ENCODE data around the gene MXRA8. TPM values are rescaled to one million over a fixed set of nuclear protein-coding genes. Genes with fewer than 3 reads are reported as not detected.

MXRA8 gene
- total RNA-seq, 2 donors from 2014 or later, result 23.3 to 48.5 TPM

- ATAC-seq (no peak), DNase-seq (no peak)
- TF ChIP-seq CTCF (IDR thresholded peaks at IDR 0.05), result no peak
- TF ChIP-seq POLR2A (IDR thresholded peaks at IDR 0.05), result no peak
- Histone ChIP-seq H3K27me3 (peaks cover 0 to 32% of the 10 kb centered on the region in 2 donors), H3K36me3 (replicated peaks in 1 of 2; ENCODE audit: insufficient read depth in 1 of 2, low read depth in 2 of 2) (no peaks in the 10 kb centered on the region), H3K27ac (no peak overlapping the region), H3K9me3 (no peaks in the 10 kb centered on the region), H3K4me1 (peaks cover 22% of the 10 kb centered on the region), H3K4me3 (no peak overlapping the region)
- WGBS, 2 donors, result 48 to 51% methylated on average over 2 to 6 of the region's 8 CpGs
- intact Hi-C loops (cut with DNase I), result no loop called here
Measured at GRCh38 chr1:1356166-1356795, 2.1 kb downstream of the MXRA8 start.

GRCh38 chr1:1355416-1355815 lies 2.9 kb downstream of the MXRA8 start:
- 1% methylated on average over 19 of the region's 52 CpGs; no CpG with 5 or more reads in 1 of the 2 donors for WGBS, 2 donors
- Histone ChIP-seq H3K4me3 (no peak overlapping the region), H3K27me3 (peaks cover 0 to 32% of the 10 kb centered on the region in 2 donors), H3K27ac (no peak overlapping the region), H3K4me1 (peaks cover 22% of the 10 kb centered on the region), H3K36me3 (replicated peaks in 1 of 2; ENCODE audit: insufficient read depth in 1 of 2, low read depth in 2 of 2) (no peaks in the 10 kb centered on the region), H3K9me3 (no peaks in the 10 kb centered on the region)
- no peak for TF ChIP-seq CTCF (IDR thresholded peaks at IDR 0.05)
- TF ChIP-seq POLR2A (IDR thresholded peaks at IDR 0.05), result no peak
- intact Hi-C loops (cut with DNase I), result no loop called here
- ATAC-seq, result peak; percentile 30
- DNase-seq, result peak in 2 of 4 donors; percentile 38 to 47

GRCh38 chr1:1354271-1355247 lies 3.8 kb downstream of the MXRA8 start:
- DNase-seq (peak in 1 of 4 donors; percentile 14), ATAC-seq (no peak)
- WGBS, 2 donors, result 8% methylated on average over 89 of the region's 116 CpGs; no CpG with 5 or more reads in 1 of the 2 donors
- peaks cover 22% of the 10 kb centered on the region for H3K4me1 ChIP-seq
- H3K36me3 ChIP-seq (replicated peaks in 1 of 2; ENCODE audit: insufficient read depth in 1 of 2, low read depth in 2 of 2), result no peaks in the 10 kb centered on the region
- TF ChIP-seq POLR2A (IDR thresholded peaks at IDR 0.05) (no peak), CTCF (IDR thresholded peaks at IDR 0.05) (no peak)
- H3K4me3 ChIP-seq, result no peak overlapping the region
- H3K27ac ChIP-seq, result no peak overlapping the region
- H3K27me3 ChIP-seq, result peaks cover 0 to 32% of the 10 kb centered on the region in 2 donors
- intact Hi-C loops (cut with DNase I), result no loop called here
- no peaks in the 10 kb centered on the region for H3K9me3 ChIP-seq

- no peak for TF ChIP-seq POLR2A (IDR thresholded peaks at IDR 0.05)
- TF ChIP-seq CTCF (IDR thresholded peaks at IDR 0.05), result no peak
- H3K36me3 ChIP-seq (replicated peaks in 1 of 2; ENCODE audit: insufficient read depth in 1 of 2, low read depth in 2 of 2), result no peaks in the 10 kb centered on the region
- ATAC-seq, result no peak
- H3K4me1 ChIP-seq, result peaks cover 22% of the 10 kb centered on the region
- intact Hi-C loops (cut with DNase I), result no loop called here
- 11 to 17% methylated on average over 3 to 28 of the region's 28 CpGs for WGBS, 2 donors
- no peak overlapping the region for H3K4me3 ChIP-seq
- peaks cover 0 to 32% of the 10 kb centered on the region in 2 donors for H3K27me3 ChIP-seq
- no peak overlapping the region for H3K27ac ChIP-seq
- peak in 1 of 4 donors; percentile 27 for DNase-seq
- H3K9me3 ChIP-seq, result no peaks in the 10 kb centered on the region
Measured at GRCh38 chr1:1353389-1354151, 4.8 kb downstream of the MXRA8 start.
